ENCODE measurements around the gene GOLGA8M.
"Not testable (repeated sequence)": the region's sequence is repeated elsewhere in the genome, so short reads cannot be mapped to it uniquely, and the experiment has no call there.

Gene GOLGA8M

DNA sequence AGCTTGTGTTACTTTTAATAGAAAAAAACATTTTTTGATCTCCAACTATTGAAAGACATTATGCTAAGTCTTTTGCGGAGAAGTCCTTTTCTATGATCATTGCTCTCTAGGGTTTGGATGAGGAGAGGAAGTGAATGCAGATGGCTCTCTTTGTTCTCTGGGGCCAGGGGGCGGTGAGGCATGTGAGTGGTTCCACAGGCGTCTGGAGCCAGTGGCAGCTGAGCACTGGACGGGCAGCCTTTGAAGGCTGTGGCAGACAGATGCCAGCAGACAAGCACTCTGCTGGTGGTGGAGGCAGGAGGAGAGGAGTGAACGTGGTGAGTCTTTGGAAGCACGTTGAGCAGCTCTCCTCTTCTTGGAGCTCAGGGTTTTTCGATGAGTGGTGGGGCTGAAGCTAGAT is 51.5 kb downstream of the GOLGA8M start:
- no CpG with 5 or more reads among the region's 7 CpGs for WGBS (ENCODE audit: insufficient coverage)
- DNase-seq, CTCF ChIA-PET: not testable (repeated sequence)

DNA sequence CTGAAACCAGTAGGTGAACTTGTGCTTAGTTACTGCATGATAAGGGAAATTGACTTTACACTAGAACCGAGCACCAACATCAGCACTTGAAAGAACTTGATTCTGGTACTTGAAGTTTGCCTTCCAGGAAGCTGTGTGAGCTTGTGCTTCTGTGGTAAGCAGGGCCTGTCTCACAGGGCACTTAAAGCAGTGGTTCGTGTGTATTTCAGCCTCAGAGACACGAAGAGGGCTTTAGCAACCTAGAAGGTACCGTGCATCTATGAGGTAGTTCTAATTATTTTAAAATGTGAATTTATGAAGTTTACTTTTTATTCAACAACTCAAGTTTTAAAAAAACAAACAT is 56.2 kb downstream of the GOLGA8M start:
- H3K27me3 ChIP-seq (replicated peaks in 2 of 5; ENCODE audit: control insufficient read depth in 4 of 5, insufficient read depth in 5 of 5, low read length in 4 of 5); POLR2A ChIA-PET; H3K9me3 ChIP-seq (ENCODE audit: control extremely low read depth in 1 of 5, control insufficient read depth in 4 of 5, insufficient read depth in 2 of 5, low read depth in 1 of 5, low read length in 4 of 5); H3K36me3 ChIP-seq (ENCODE audit: control insufficient read depth in 4 of 4, insufficient read depth in 4 of 4, low read length in 3 of 4); H3K4me1 ChIP-seq (ENCODE audit: control extremely low read depth in 1 of 4, control insufficient read depth in 4 of 4, insufficient read depth in 4 of 4, low read length in 3 of 4); H3K27ac ChIP-seq (ENCODE audit: insufficient read depth in 1 of 2, low read depth in 1 of 2, low read length in 2 of 2, poor library complexity in 1 of 2, severe bottlenecking in 2 of 2); H3K4me3 ChIP-seq (ENCODE audit: control insufficient read depth in 1 of 7, extremely low read depth in 1 of 7, insufficient read depth in 4 of 7, low read depth in 2 of 7, low read length in 6 of 7); DNase-seq; CTCF ChIA-PET: not testable (repeated sequence)
- no CpG with 5 or more reads among the region's 4 CpGs for WGBS (ENCODE audit: insufficient coverage)

More for the DNA sequence above, 51.5 kb downstream of the GOLGA8M start:
- H3K9me3 ChIP-seq (ENCODE audit: control extremely low read depth in 1 of 5, control insufficient read depth in 4 of 5, insufficient read depth in 2 of 5, low read depth in 1 of 5, low read length in 4 of 5); H3K27me3 ChIP-seq (replicated peaks in 2 of 5; ENCODE audit: control insufficient read depth in 4 of 5, insufficient read depth in 5 of 5, low read length in 4 of 5); POLR2A ChIA-PET; H3K4me3 ChIP-seq (ENCODE audit: control insufficient read depth in 1 of 7, extremely low read depth in 1 of 7, insufficient read depth in 4 of 7, low read depth in 2 of 7, low read length in 6 of 7); H3K27ac ChIP-seq (ENCODE audit: insufficient read depth in 1 of 2, low read depth in 1 of 2, low read length in 2 of 2, poor library complexity in 1 of 2, severe bottlenecking in 2 of 2); H3K4me1 ChIP-seq (ENCODE audit: control extremely low read depth in 1 of 4, control insufficient read depth in 4 of 4, insufficient read depth in 4 of 4, low read length in 3 of 4); H3K36me3 ChIP-seq (ENCODE audit: control insufficient read depth in 4 of 4, insufficient read depth in 4 of 4, low read length in 3 of 4): not testable (repeated sequence)

DNA sequence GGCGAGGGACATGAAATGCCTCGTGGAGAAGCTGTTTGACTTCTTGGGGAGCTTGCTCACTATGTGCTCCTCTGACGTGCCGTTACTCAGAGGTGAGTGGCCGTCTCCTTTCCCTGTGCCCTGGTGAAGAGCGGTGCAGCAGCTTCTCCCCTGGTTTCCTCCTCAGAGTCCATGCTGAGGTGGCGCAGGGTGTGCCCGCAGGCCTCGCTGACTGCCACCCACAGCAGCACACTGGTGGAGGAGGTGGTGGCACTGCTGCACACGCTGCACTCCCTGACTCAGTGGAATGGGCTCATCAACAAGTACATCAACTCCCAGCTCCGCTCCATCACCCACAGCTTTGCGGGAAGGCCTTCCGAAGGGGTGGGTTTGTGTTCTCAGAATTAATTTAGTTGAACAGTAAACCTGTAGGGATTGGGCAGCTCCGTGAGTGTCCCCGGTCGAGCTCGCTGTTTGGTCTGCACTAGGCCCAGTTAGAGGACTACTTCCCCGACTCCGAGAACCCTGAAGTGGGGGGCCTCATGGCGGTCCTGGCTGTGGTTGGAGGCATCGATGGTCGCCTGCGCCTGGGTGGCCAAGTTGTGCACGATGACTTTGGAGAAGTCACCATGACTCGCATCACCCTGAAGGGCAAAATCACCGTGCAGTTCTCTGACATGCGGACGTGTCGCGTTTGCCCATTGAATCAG is 56.7 kb downstream of the GOLGA8M start:
- 100% methylated on average over 5 of the region's 30 CpGs for WGBS (ENCODE audit: insufficient coverage)
- H3K4me3 ChIP-seq (ENCODE audit: control insufficient read depth in 1 of 7, extremely low read depth in 1 of 7, insufficient read depth in 4 of 7, low read depth in 2 of 7, low read length in 6 of 7); DNase-seq; H3K36me3 ChIP-seq (ENCODE audit: control insufficient read depth in 4 of 4, insufficient read depth in 4 of 4, low read length in 3 of 4); H3K9me3 ChIP-seq (ENCODE audit: control extremely low read depth in 1 of 5, control insufficient read depth in 4 of 5, insufficient read depth in 2 of 5, low read depth in 1 of 5, low read length in 4 of 5); POLR2A ChIA-PET; H3K27ac ChIP-seq (ENCODE audit: insufficient read depth in 1 of 2, low read depth in 1 of 2, low read length in 2 of 2, poor library complexity in 1 of 2, severe bottlenecking in 2 of 2); CTCF ChIA-PET; H3K4me1 ChIP-seq (ENCODE audit: control extremely low read depth in 1 of 4, control insufficient read depth in 4 of 4, insufficient read depth in 4 of 4, low read length in 3 of 4); H3K27me3 ChIP-seq (replicated peaks in 2 of 5; ENCODE audit: control insufficient read depth in 4 of 5, insufficient read depth in 5 of 5, low read length in 4 of 5): not testable (repeated sequence)

DNA sequence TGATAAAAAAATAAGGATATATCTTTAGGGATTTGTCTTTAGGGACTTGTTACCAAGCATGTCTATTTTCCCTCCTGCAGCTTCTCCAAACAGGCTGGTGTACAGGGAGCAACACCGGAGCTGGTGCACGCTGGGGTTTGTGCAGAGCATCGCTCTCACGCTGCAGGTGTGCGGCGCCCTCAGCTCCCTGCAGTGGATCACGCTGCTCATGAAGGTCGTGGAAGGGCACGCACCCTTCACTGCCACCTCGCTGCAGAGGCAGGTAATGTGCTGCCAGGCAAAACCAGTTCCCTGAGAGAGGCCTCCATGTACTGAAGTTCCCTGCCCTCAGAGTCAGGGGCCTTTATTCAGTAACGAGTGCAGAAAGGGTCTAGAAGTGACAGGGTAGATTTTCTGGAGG is 58.0 kb downstream of the GOLGA8M start:
- H3K4me1 ChIP-seq (ENCODE audit: control extremely low read depth in 1 of 4, control insufficient read depth in 4 of 4, insufficient read depth in 4 of 4, low read length in 3 of 4); H3K36me3 ChIP-seq (ENCODE audit: control insufficient read depth in 4 of 4, insufficient read depth in 4 of 4, low read length in 3 of 4); H3K27me3 ChIP-seq (replicated peaks in 2 of 5; ENCODE audit: control insufficient read depth in 4 of 5, insufficient read depth in 5 of 5, low read length in 4 of 5); H3K4me3 ChIP-seq (ENCODE audit: control insufficient read depth in 1 of 7, extremely low read depth in 1 of 7, insufficient read depth in 4 of 7, low read depth in 2 of 7, low read length in 6 of 7); H3K9me3 ChIP-seq (ENCODE audit: control extremely low read depth in 1 of 5, control insufficient read depth in 4 of 5, insufficient read depth in 2 of 5, low read depth in 1 of 5, low read length in 4 of 5); DNase-seq; H3K27ac ChIP-seq (ENCODE audit: insufficient read depth in 1 of 2, low read depth in 1 of 2, low read length in 2 of 2, poor library complexity in 1 of 2, severe bottlenecking in 2 of 2); POLR2A ChIA-PET; CTCF ChIA-PET: not testable (repeated sequence)
- WGBS (ENCODE audit: insufficient coverage), result no CpG with 5 or more reads among the region's 11 CpGs

DNA sequence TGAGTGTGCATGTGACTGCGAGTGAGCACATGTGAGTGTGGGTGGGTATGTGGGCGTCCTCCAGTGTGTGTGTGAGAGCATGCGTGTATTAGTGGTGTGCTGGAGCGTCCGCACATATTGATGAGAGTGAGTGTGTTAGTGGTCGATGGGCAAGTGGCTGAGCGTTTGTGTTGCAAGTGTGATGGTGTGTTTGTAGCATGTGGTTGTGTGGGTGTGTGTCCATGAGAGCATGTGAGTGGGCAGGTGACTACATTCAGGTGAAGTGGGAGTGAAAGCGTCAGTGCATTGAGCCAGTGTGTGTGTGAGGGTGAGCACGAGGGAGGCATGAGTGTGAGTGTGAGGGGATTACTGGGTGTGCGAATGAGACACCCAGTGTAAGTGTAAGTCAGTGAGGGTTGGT is 59.7 kb downstream of the GOLGA8M start:
- POLR2A ChIA-PET; H3K9me3 ChIP-seq (ENCODE audit: control extremely low read depth in 1 of 5, control insufficient read depth in 4 of 5, insufficient read depth in 2 of 5, low read depth in 1 of 5, low read length in 4 of 5): not testable (repeated sequence)
- WGBS (ENCODE audit: insufficient coverage), result no CpG with 5 or more reads among the region's 10 CpGs

More for the DNA sequence above, 59.7 kb downstream of the GOLGA8M start:
- H3K4me3 ChIP-seq (ENCODE audit: control insufficient read depth in 1 of 7, extremely low read depth in 1 of 7, insufficient read depth in 4 of 7, low read depth in 2 of 7, low read length in 6 of 7); H3K27ac ChIP-seq (ENCODE audit: insufficient read depth in 1 of 2, low read depth in 1 of 2, low read length in 2 of 2, poor library complexity in 1 of 2, severe bottlenecking in 2 of 2); H3K27me3 ChIP-seq (replicated peaks in 2 of 5; ENCODE audit: control insufficient read depth in 4 of 5, insufficient read depth in 5 of 5, low read length in 4 of 5); CTCF ChIA-PET; DNase-seq; H3K4me1 ChIP-seq (ENCODE audit: control extremely low read depth in 1 of 4, control insufficient read depth in 4 of 4, insufficient read depth in 4 of 4, low read length in 3 of 4); H3K36me3 ChIP-seq (ENCODE audit: control insufficient read depth in 4 of 4, insufficient read depth in 4 of 4, low read length in 3 of 4): not testable (repeated sequence)
